CD8-positive, alpha-beta memory T cell (primary cell): ENCODE measurements around the gene SLC5A10. TPM values are rescaled to one million over a fixed set of nuclear protein-coding genes. Genes with fewer than 3 reads are reported as not detected.
"Not testable (repeated sequence)": the region's sequence is repeated elsewhere in the genome, so short reads cannot be mapped to it uniquely, and the experiment has no call there.

Source experiments
- CTCF ChIA-PET: fragments of 350-600 bp; sonication (Branson Sonifier 250); formaldehyde crosslinking; loops from one replicate; lab custom pipeline; 2021; ENCODE audit warnings: antibody characterized with exemption; lab: Charles Lee
- POLR2A ChIA-PET: fragments of 350-600 bp; sonication (Branson Sonifier 250); formaldehyde crosslinking; loops from one replicate; lab custom pipeline; 2021; ENCODE audit warnings: antibody characterized with exemption; lab: Charles Lee
- DNase-seq, 5 donors: peaks; one replicate each; pipeline versions ENCODE4 v3.0.0 to v3.0.0-alpha.2; 2020 to 2022; ENCODE audit warnings: mixed read lengths in 1 of 5
- H3K27ac ChIP-seq: one replicate; pipeline ENCODE4 v1.7.0; 2013; ENCODE audit warnings: low read depth, mild to moderate bottlenecking, low read length, moderate library complexity
- H3K27me3 ChIP-seq: 2 replicates; pipeline ENCODE4 v1.7.0; 2013; ENCODE audit warnings: low read length, mild to moderate bottlenecking; ENCODE audit not compliant: insufficient read depth, poor library complexity, severe bottlenecking
- H3K36me3 ChIP-seq: 2 replicates; pipeline ENCODE4 v1.7.0; 2013; ENCODE audit warnings: mild to moderate bottlenecking, low read length, moderate library complexity; ENCODE audit not compliant: insufficient read depth
- H3K4me1 ChIP-seq: 2 replicates; pipeline ENCODE4 v1.7.0; 2013; ENCODE audit warnings: mild to moderate bottlenecking, low read length, moderate library complexity; ENCODE audit not compliant: insufficient read depth
- H3K4me3 ChIP-seq: 2 replicates; pipeline ENCODE4 v1.7.0; 2013; ENCODE audit warnings: mild to moderate bottlenecking, low read length
- H3K9me3 ChIP-seq: 2 replicates; pipeline ENCODE4 v1.7.0; 2013; ENCODE audit warnings: mild to moderate bottlenecking, low read length
- H3K27ac Mint-ChIP-seq, 8 donors: one replicate each; pipeline ENCODE4 v1.8.0; 2020 to 2021; ENCODE audit warnings: mixed read lengths in 8 of 8, mild to moderate bottlenecking in 6 of 8, inconsistent platforms in 3 of 8, moderate library complexity in 3 of 8
- H3K27me3 Mint-ChIP-seq, 2 donors: one replicate each; pipeline ENCODE4 v1.8.0; 2020 to 2021; ENCODE audit warnings: mixed read lengths in 2 of 2, mild to moderate bottlenecking in 1 of 2, moderate library complexity in 1 of 2
- H3K36me3 Mint-ChIP-seq, 3 donors: one replicate each; pipeline ENCODE4 v1.8.0; 2020 to 2021; ENCODE audit warnings: mixed read lengths in 3 of 3, inconsistent platforms in 1 of 3, mild to moderate bottlenecking in 1 of 3
- H3K4me1 Mint-ChIP-seq, 3 donors: one replicate each; pipeline ENCODE4 v1.8.0; 2020 to 2021; ENCODE audit warnings: mixed read lengths in 3 of 3, inconsistent platforms in 1 of 3, mild to moderate bottlenecking in 1 of 3
- H3K4me3 Mint-ChIP-seq, 7 donors: one replicate each; pipeline ENCODE4 v1.8.0; 2020 to 2021; ENCODE audit warnings: mixed read lengths in 7 of 7, mild to moderate bottlenecking in 6 of 7, moderate library complexity in 4 of 7, inconsistent platforms in 2 of 7
- H3K9me3 Mint-ChIP-seq, 5 donors: one replicate each; pipeline ENCODE4 v1.8.0; 2020 to 2022; ENCODE audit warnings: mixed read lengths in 5 of 5, mild to moderate bottlenecking in 3 of 5, moderate library complexity in 2 of 5, inconsistent platforms in 1 of 5
- polyA plus RNA-seq: library from polyadenylated mRNA; unstranded; fragments of 300-500 nt; fragmentation: Illumina TruSeq; gene quantifications from one replicate; pipeline ENCODE4 v1.2.3, GENCODE V29; 2021
- total RNA-seq, 2 experiments: library from RNA; stranded (reverse); gene quantifications; one replicate each; pipeline ENCODE4 v1.2.3, GENCODE V29; 2021

Gene SLC5A10
- total and polyA plus RNA-seq, 3 experiments from 2014 or later, result not detected

DNA sequence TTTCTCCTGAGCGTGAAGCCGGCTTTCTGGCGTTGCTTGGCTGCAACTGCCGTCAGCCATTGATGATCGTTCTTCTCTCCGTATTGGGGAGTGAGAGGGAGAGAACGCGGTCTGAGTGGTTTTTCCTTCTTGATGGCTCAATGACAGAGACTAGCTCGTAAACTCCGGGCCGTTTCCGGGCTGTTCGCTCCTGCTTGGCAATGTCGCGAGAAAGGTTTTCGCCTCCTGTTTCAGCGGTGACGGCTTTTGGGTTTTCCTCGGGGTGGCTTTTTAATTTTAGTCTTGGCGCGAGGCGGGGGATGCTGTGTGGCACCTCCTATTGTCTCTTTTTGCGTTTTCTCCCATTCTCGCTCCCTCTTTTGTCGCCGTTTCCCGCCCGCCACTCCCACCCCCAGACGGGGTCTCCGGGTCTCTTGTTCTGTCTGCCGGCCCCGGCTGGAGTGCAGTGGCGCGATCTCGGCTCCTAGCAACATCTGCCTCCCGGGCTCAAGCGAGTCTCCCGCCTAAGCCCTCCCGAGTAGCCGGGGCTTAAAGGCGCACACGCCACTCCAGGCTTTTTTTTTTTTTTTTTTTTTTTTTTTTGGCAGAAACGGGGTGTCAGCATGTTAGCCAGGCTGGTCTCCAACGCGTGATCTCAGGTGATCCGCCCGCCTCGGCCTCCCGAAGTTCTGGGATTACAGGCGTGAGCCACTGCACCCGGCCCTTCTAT lies 110.2 kb downstream of the SLC5A10 start:
- POLR2A ChIA-PET, H3K36me3 Mint-ChIP-seq, H3K4me3 ChIP-seq, H3K27ac Mint-ChIP-seq, H3K9me3 Mint-ChIP-seq, H3K27me3 ChIP-seq, CTCF ChIA-PET, H3K27ac ChIP-seq, H3K27me3 Mint-ChIP-seq, H3K36me3 ChIP-seq, H3K4me1 Mint-ChIP-seq, H3K4me1 ChIP-seq, H3K9me3 ChIP-seq: not testable (repeated sequence)
- DNase-seq, result peak; percentile 3 to 71 (median 42)
- H3K4me3 Mint-ChIP-seq, result peak overlapping the region in 3 of 7 donors; percentile 18 to 71 (median 66)

DNA sequence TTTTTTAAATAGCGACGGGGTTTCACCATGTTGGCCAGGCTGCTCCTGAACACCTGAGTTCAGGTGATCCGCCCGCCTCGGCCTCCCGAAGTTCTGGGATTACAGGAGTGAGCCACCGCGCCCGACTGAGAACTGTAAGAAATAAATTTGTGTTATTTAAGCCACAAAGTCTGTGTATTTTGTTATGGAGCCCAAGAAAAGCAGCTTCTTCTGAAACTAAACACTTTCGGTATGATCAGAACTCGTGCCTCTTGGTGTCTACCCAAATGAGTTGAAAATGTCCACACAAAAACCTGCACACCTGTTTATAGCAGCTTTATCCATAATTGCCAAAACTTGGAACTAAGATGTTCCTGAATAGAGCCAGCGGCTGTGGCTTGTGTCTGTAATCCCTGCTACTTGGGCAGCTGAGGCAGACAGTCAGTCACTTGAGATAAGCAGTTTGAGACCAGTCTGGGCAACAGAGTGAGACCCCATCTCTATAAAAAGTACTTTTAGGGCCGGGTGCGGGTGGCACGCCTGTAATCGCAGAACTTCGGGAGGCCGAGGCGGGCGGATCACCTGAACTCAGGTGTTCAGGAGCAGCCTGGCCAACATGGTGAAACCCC lies 110.9 kb downstream of the SLC5A10 start:
- H3K27ac ChIP-seq, H3K27me3 ChIP-seq, POLR2A ChIA-PET, DNase-seq, H3K9me3 ChIP-seq, H3K4me1 Mint-ChIP-seq, H3K9me3 Mint-ChIP-seq, H3K4me1 ChIP-seq, H3K36me3 ChIP-seq, H3K27me3 Mint-ChIP-seq, H3K4me3 ChIP-seq, H3K36me3 Mint-ChIP-seq, CTCF ChIA-PET: not testable (repeated sequence)
- Mint-ChIP-seq H3K4me3 (peak overlapping the region in 2 of 7 donors; percentile 81 to 88), H3K27ac (peak overlapping the region in 2 of 8 donors; percentile 94 to 97)

DNA sequence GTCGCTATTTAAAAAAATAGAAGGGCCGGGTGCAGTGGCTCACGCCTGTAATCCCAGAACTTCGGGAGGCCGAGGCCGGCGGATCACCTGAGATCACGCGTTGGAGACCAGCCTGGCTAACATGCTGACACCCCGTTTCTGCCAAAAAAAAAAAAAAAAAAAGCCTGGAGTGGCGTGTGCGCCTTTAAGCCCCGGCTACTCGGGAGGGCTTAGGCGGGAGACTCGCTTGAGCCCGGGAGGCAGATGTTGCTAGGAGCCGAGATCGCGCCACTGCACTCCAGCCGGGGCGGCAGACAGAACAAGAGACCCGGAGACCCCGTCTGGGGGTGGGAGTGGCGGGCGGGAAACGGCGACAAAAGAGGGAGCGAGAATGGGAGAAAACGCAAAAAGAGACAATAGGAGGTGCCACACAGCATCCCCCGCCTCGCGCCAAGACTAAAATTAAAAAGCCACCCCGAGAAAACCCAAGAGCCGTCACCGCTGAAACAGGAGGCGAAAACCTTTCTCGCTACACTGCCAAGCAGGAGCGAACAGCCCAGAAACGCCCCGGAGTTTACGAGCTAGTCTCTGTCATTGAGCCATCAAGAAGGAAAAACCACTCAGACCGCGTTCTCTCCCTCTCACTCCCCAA lies 111.5 kb downstream of the SLC5A10 start:
- CTCF ChIA-PET, H3K9me3 Mint-ChIP-seq, H3K9me3 ChIP-seq, H3K4me1 Mint-ChIP-seq, H3K27ac ChIP-seq, H3K36me3 Mint-ChIP-seq, H3K4me1 ChIP-seq, H3K27me3 Mint-ChIP-seq, H3K27me3 ChIP-seq, POLR2A ChIA-PET, H3K4me3 ChIP-seq, H3K36me3 ChIP-seq: not testable (repeated sequence)
- peak; percentile 66 to 94 (median 83) for DNase-seq
- peak overlapping the region in 7 of 8 donors; percentile 85 to 97 (median 94) for H3K27ac Mint-ChIP-seq
- H3K4me3 Mint-ChIP-seq, result peak overlapping the region; percentile 58 to 89 (median 81)

DNA sequence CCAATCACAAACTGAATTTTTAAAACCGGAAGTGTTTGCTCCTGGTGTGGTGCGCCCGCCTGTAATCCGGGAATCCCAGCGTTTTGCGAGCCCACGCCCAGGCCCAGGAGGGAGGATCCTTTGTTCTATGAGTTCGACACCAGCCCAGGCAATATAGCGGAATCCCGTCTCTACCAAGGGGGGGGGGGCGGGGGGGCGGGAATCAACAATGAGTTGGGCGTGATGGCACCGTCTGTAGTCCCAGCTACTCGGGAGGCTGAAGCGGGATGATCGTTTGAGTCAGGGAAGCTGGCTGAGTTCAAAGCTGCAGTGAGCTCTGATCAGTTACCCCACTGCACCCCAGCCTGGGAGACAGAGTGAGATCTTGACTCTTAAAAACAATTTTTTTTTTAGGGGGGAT lies 112.4 kb downstream of the SLC5A10 start:
- H3K4me1 ChIP-seq, H3K9me3 ChIP-seq, H3K4me1 Mint-ChIP-seq, H3K36me3 ChIP-seq, H3K27me3 Mint-ChIP-seq, H3K36me3 Mint-ChIP-seq, H3K9me3 Mint-ChIP-seq, H3K4me3 ChIP-seq, H3K27me3 ChIP-seq, DNase-seq, POLR2A ChIA-PET, H3K27ac ChIP-seq, CTCF ChIA-PET: not testable (repeated sequence)
- Mint-ChIP-seq H3K27ac (peak overlapping the region in 2 of 8 donors; percentile 40 to 75), H3K4me3 (peak overlapping the region in 2 of 7 donors; percentile 41 to 55)

DNA sequence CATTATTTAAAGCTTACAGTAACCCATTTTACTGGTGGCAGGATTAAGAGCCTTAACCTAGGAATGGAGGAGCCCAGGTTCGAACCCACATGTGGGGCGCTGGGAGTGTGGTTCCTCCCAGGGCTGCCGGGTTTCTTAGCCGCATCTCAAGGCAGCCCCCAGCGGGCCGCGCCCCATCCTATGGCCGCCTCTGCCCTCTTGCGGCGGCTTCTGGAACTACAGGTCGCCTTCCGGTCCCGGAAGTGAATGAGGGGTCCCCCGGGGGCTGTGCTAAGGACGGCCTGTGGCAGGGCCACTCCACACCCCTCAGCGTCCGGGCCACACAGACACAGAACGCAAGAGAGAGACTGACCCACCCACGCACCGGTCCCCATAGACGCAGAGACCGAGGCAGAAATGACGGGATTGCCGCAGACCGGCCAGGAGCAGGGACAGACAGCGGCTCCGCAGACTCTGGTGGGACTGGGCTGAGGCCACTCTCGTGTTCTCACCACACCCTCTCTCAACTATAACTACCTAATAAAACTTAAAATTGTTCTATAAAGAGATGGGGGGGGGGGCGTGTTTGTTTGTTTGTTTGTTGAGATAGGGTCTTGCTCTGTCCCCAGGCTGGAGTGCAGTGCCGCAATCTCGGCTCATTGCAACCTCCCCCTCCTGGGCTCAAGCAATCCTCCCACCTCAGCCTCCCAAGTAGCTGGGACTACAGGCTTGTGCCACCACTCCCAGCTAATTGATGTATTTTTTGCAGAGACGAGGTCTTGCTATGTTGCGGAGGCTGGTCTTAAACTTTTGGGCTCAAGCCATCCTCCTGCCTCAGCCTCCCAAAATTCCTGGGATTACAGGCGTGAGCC lies 118.6 kb downstream of the SLC5A10 start:
- H3K9me3 ChIP-seq, H3K27me3 ChIP-seq, H3K9me3 Mint-ChIP-seq, H3K4me3 Mint-ChIP-seq, H3K4me1 ChIP-seq, H3K4me3 ChIP-seq, H3K27me3 Mint-ChIP-seq, DNase-seq, H3K27ac Mint-ChIP-seq, H3K4me1 Mint-ChIP-seq, CTCF ChIA-PET, H3K36me3 ChIP-seq, H3K36me3 Mint-ChIP-seq, H3K27ac ChIP-seq, POLR2A ChIA-PET: not testable (repeated sequence)

Other genes with a start within 250 kb of the SLC5A10 start
- under 1 TPM; 0.09 to 0.11 TPM for gene FBXW10, start 208.1 kb upstream of the SLC5A10 start, total RNA-seq
- not detected for gene FBXW10, start 208.1 kb upstream of the SLC5A10 start, polyA plus RNA-seq
- 10 to 100 TPM; 38.8 to 44.4 TPM for gene TVP23B, start 171.0 kb upstream of the SLC5A10 start, total RNA-seq
- 53.1 TPM for gene TVP23B, start 171.0 kb upstream of the SLC5A10 start, polyA plus RNA-seq
- gene PRPSAP2, start 94.0 kb upstream of the SLC5A10 start, total RNA-seq, result 10 to 100 TPM; 49.7 to 51.6 TPM
- gene PRPSAP2, start 94.0 kb upstream of the SLC5A10 start, polyA plus RNA-seq, result 38.4 TPM
- 10 to 100 TPM; 13.1 to 14.6 TPM for gene FAM83G, start 52.6 kb downstream of the SLC5A10 start, total RNA-seq
- 7.3 TPM for gene FAM83G, start 52.6 kb downstream of the SLC5A10 start, polyA plus RNA-seq
- gene GRAP, start 94.8 kb downstream of the SLC5A10 start, total RNA-seq, result 10 to 100 TPM in 1 of 2 experiments, 1 to 10 TPM in 1; 7.9 to 10.1 TPM
- gene GRAP, start 94.8 kb downstream of the SLC5A10 start, polyA plus RNA-seq, result 36.2 TPM
- gene GRAPL, start 175.4 kb downstream of the SLC5A10 start, total RNA-seq, result 1 to 10 TPM; 2.6 to 3.7 TPM
- gene GRAPL, start 175.4 kb downstream of the SLC5A10 start, polyA plus RNA-seq, result 1.1 TPM